Peyer's patch (tissue), 4 donors: Measurements from ENCODE around the gene RECK.

Experiments used
- CTCF ChIP-seq, 6 experiments: fragments of 450-650 bp in 4 of 6; fragments of 200-600 bp in 2 of 6; sonication (generic) in 1 of 6; IDR thresholded peaks; one replicate each; pipeline ENCODE4 v1.5.1; 2017 to 2019; ENCODE audit warnings: antibody characterized with exemption in 6 of 6, mild to moderate bottlenecking in 3 of 6, moderate library complexity in 1 of 6
- POLR2A ChIP-seq, 2 donors: fragments of 450-650 bp; IDR thresholded peaks; one replicate each; pipeline ENCODE4 v1.5.1; 2017; ENCODE audit warnings: antibody characterized with exemption in 2 of 2, mild to moderate bottlenecking in 2 of 2, moderate library complexity in 2 of 2

GRCh38 chr9:36163049-36163785 is 126.5 kb downstream of the RECK start:
- no peak for TF ChIP-seq CTCF (IDR thresholded peaks at IDR 0.05)
- TF ChIP-seq POLR2A (IDR thresholded peaks at IDR 0.05), result no peak
